ENCODE results near the gene NBPF4.
"Not testable (repeated sequence)": the region's sequence is repeated elsewhere in the genome, so short reads cannot be mapped to it uniquely, and the experiment has no call there.

Gene NBPF4

DNA sequence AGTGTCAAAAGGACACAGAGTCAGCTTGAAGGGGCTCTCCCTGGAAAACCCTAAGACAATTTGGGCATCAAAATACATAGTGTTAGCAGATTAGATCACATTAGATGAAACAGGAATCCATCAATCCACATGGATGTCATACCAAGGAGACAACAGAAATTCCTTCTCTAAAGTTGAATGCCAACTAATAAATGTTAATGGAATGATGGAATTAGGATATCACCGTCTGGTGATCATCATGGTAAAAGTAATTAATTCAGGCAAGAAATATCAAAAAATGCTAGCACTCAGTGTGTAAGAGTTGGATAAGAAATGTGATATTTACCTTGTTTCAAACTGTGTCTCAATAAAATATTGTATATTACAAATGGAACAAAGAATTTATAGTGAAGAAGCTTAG is 32.9 kb downstream of the NBPF4 start:
- DNase-seq (ENCODE audit: low spot score), result no peak

DNA sequence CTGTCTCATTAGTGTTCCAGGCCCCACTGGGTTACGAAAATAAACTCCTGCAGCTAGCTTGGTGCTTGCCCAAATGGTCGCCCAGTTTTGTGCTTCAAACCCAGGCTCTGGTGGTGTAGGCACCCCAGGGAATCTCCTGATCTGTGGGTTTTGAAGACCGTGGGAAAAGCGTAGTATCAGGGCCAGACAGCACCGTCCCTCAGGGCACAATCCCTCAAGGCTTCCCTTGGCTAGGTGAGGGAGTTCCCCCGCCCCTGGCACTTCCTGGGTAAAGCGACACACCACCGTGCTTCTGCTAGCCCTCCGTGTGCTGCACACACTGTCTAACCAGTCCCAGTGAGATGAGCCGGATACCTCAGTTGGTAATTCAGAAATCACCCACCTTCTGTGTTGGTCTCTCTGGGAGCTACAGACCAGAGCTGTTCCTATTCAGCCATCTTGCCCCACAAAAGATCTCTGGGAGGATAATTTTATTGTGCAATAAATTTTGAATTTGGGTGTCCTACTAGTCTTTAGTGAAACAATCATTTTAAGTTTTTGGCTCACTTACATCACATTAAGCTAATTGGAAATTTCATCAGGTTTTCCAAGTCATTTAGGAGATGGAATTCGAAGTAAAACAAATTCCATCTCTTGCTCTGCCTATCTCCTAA is 34.3 kb downstream of the NBPF4 start:
- no peak for DNase-seq (ENCODE audit: low spot score)

DNA sequence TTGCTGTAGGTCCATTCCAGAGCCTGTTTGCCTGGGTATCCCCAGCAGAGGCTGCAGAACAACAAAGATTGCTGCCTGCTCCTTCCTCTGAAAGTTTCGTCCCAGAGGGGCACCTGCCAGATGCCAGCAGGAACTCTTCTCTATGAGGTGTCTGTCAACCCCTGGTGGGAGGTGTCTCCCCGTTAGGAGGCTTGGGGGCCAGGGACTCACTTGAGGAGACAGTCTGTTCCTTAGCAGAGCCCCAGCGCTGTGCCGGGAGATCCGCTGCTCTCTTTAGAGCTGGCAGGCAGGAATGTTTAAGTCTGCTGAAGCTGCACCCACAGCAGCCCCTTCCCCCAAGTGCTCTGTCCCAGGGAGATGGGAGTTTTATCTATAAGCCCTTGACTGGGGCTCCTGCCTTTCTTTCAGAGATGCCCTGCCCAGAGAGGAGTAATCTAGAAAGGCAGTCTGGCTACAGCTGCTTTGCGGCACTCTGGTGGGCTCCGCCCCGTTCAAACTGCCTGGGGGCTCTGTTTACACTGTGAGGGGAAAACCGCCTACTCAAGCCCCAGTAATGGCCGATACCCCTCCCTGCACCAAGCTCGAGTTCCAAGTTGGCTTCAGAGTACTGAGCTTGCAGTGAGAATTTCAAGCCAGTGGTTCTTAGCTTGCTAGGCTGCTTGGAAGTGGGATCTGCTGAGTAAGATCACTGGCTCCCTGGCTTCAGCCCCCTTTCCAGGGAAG is 35.0 kb downstream of the NBPF4 start:
- no peak for DNase-seq (ENCODE audit: low spot score)

DNA sequence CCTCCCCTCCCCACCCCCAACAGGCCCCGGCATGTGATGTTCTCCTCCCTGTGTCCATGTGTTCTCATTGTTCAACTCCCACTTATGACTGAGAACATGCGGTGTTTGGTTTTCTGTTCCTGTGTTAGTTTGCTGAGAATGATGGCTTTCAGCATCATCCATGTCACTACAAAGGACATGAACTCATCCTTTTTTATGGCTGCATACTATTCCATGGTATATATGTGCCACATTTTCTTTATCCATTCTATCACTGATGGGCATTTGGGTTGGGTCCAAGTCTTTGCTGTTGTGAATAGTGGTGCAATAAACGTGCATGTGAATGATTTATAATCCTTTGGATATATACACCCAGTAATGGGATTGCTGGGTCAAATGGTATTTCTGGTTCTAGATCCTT is 40.3 kb downstream of the NBPF4 start:
- not testable (repeated sequence) for DNase-seq (ENCODE audit: low spot score)

DNA sequence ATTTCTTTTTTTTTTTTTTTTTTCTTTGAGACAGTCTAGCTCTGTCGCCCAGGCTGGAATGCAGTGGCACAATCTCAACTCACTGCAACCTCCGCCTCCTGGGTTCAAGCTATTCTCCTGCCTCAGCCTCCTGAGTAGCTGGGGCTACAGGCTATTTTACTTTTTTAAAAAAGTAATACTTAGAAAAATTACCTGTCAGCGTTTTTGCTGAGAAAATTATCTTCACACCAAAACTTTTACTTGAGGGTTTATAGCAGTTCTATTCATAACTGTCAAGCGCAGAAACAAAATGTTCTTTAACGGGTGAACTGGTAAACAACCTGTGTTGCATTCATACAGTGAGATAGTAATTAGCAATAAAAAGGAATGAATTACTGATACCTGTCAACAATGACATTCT is 42.2 kb downstream of the NBPF4 start:
- DNase-seq (ENCODE audit: low spot score), result no peak

DNA sequence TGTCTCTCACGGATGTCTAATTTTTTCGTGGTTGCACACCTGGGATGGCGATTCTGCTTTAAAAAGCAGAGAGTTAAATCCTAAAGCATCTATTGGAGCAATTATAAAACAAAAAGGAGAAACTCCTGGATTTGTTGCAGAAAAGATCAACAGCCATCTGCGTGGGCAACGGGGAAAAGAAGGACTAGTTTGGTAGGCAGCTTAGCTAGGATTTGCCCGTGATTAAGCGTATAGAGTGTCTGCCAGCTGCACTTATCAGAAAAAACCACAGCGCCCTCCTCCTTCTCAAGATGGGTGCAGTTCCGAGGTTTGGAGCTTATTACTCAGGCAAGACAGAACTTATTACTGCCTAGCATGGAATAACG is 43.2 kb downstream of the NBPF4 start:
- peak; percentile 53 for DNase-seq (ENCODE audit: low spot score)

DNA sequence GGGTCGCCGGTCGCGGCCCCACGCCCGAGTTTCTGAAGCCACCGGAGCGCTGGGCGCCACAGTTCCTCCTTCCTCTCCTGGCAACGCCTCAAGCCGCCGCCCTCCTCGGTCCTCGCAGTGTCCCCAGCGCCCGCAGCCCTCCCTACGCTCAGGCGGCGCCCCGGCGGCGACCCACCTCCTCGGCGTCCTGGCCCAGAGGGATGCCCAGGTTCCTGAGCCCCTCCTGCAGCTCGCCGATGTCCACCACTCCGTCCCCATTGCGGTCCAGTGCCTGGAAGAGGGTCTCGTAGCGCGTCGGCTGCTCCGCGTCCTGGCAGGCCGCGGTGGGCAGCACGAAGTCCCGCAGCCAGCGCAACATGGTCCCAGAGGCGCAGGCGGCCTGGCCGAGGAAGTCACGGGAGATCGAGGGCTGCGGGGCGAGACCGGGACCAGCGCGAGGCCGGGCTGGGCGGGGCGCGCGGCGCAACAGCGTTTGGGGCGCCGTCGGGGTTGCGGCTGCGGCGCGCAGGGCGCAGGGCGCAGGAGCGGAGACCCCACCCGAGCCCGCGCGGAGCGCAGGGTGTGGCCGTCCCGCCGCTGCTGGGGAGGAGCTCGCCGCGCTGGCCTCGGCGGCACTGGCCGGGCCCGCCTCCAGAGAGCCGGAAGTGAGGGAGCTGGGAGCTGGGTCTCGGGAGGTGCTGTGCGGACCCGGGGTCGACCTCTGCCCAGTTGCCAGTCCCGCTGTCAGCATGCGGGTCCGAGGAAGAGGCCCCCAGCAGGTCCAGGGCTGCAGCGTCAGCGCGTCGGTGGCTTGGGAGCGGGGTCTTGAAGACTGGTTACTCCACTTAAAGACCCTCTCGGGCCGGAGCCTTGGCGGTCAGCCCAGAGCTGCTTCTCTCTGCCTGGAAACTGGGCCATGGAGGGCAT is 43.8 kb downstream of the NBPF4 start, which contains the start of gene SLC25A24:
TSS of gene SLC25A24 (minus strand) at position 563 of the 906 bp plus-strand sequence. CDS start at position 358, 205 bp downstream.
- peak; percentile 76 for DNase-seq (ENCODE audit: low spot score)

DNA sequence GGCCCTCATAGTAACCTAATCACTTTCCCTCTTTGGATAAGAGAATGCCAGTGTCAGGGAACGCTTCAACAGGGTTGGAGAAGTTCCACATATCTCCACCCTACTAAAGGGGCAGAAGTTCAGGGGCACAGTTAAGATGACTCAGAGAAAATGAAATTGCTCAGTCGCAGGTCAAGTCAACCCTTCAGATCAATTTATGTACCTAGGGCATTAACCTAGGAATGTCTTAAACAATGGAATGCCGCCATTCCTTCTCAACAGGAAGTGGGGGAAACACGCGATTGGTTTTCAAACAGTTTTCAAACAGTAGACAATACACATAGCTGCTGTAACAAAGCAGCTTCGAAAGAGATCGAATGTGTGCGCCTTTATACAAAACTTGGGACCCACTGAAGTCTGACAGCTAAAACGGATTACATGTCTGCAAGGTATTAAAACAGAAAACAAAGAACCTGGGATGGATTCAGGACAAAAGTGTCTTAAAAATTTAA is 44.6 kb downstream of the NBPF4 start:
- DNase-seq (ENCODE audit: low spot score), result no peak

DNA sequence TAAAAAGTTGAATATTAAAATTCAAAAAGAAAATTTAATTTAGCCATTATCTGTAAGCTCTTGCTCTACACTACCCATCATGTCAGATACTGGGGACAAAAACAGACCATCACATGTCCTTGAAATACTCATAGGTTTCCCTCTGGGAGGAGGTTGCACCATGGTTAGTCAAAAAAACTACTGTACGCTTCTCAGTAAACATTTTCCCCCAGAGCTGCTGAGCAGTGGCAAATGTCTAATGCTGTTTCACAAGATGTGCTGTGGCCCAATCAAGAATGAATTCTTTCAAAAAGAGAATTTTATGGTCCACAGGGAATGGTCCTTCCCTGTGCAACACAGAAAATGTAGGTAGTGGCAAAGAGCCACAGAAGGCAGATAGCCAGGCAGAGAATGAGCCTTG is 49.8 kb downstream of the NBPF4 start:
- no peak for DNase-seq (ENCODE audit: low spot score)

DNA sequence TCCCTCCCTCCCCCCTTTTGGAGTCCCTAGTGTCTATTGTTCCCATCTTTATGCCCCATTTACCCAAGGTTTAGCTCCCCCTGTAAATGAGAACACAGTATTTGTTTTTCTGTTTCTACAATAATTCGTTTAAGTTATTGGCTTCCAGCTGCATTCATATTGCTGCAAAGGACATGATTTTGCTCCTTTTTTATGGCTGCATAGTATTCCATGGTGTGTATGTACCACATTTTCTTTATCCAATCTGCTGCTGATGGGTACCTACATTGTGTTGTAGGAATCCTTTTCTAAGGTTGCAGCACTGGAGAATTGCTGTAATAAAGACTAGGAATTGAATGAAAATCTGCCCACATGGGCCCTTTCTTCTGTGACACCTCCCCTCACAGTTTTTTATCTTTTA is 50.5 kb downstream of the NBPF4 start:
- no peak for DNase-seq (ENCODE audit: low spot score)

DNA sequence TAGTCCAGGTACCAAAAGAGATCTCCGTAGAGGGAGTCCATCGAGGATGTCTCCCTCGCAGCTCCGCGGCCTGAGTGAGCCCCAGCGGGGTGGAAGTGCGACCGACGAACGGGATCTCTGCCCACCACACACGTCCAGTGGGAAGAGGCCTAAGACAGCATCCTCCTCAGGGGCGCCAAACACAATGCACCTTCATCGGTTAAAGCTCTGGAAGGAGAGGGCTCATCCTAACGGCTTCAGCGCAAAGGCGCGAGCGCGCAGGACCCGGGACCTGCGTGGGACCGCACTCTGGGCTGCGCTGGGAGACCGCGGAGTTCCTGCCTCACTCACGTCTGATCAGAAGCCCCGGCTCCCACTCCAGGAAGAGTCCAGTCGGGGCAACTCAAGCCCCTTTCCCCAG is 51.3 kb downstream of the NBPF4 start:
- no peak for DNase-seq (ENCODE audit: low spot score)

DNA sequence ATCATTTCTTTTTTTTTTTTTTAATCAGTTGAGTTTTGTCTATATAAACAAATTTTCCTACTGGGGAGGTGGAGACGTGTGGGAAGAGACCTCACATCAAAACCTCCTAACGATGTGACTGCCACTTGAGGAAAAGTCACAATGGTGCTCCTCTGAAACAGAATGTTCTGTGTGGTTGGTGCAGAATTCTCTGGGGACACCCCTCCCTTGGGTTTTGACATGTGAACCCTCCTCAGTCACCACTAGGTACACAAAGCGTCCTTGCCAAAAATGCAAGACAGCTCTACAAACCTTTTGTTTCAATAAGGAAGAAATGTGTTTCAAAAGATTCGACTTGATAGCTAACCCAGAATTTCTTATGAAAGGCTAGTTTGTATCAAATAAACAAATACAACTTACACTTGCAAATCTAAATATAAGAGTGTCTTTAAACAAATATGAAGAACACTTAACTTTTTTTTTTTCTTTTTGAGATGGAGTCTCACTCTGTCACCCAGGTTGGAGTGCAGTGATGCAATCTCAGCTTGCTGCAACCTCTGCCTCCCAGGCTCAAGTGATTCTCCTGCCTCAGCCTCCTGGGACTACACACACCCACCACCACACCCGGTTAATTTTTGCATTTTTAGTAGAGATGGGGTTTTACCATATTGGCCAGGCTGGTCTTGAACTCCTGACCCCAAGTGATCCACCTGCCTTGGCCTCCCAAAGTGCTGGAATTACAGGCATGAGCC is 53.0 kb downstream of the NBPF4 start:
- no peak for DNase-seq (ENCODE audit: low spot score)

DNA sequence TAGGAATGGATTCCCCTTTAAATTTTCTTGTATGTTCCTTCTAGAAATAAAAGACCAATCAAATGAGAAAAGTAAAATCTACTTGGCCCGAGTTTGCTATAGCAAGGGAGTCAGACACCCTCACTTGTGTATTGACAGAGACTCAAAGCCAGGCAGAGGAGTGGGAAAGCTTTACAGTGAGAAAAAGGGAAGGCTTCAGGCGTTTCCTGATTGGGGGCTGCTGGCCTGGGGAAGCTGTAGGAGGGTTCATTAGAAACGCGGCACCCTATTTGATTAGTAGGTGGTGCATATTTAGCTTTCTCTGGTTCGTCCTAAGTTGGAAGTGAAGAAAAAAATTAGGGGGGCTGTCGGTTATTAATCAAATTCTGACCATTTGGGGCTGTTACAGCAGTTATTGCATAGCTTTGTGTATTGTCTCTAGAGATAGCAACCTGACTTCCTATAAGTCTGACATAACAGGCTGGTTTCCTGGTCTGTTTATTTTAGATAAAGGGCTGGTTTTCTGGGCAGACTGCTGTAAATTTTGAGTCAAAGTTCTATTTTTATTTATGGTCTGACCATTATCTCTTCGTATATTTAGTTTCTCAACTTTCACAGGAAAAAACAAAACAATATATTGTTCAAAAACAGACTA is 53.8 kb downstream of the NBPF4 start:
- no peak for DNase-seq (ENCODE audit: low spot score)

DNA sequence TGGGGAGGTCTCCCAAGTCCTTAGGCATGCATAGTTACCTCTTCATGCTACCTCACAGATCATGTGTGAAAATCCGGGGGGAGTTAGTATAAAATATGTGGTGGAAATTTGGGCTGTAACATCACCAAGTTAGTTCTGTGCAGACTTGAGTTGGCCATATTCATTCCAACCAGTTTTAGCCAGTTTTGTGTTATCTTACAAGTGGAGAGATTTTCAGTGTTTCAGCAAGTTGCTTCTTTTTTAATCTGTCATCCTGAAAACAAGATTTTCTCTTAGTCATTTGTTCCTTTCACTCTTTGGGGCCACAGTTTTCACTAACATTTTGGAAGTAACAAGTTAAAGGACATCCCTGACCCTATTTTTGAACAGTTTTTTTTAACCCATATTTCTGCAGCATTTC is 55.1 kb downstream of the NBPF4 start:
- no peak for DNase-seq (ENCODE audit: low spot score)

DNA sequence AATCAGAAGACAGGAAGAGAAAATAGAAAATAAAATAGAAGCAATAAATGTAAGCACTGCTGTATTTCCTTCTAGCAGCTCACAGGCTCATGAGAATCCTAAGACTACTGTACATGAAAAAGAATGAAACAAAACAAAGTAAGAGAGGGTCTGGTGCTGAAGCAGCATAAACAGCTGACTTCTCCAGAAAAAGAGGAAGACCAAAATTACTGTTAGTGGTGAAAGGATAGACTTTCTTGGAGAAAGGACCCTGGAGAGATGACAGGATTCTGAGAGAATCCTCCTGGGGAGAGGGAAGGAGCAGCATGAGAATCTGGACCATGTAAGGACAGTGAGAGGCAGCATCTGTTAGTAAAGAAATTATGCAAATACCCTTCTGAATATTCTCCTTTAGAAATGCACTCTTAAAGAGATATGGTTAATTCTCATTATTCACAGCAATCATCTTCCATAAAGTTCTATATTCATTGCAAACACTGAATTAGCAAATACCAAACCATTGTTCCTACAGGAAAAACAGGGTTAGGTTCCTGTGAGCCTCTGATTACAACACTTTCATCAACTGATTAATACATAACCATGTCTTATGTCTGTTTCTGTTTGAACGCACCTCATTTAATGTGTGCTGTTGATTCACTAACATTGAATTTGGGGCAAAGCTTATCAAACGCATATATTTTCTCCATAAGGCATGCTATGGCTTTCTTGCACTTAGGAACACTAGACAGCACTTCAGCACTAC is 60.7 kb downstream of the NBPF4 start:
- no peak for DNase-seq (ENCODE audit: low spot score)

DNA sequence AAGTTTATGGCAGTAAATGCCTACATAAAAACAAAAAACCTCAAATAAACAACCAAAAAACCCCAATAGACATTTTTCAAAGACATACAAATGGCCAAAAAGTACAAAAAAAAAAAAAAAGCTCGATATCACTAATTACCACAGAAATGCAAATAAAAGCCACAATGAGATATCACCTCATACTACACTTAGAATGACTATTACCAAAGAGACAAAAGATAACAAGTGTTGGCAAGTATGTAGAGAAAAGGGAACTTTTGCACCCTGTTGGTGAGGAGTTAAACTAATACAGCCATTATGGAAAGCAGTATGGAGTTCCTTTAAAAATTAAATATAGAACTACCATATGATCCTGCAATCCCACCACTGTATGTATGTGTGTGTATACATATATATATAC is 64.9 kb downstream of the NBPF4 start:
- DNase-seq (ENCODE audit: low spot score), result no peak

All from CD4-positive, alpha-beta T cell treated with Interleukin-6 at 100 ng/mL for 8 hours (primary cell).